H9 (cell line): ENCODE measurements around the gene PRICKLE3. TPM values are rescaled to one million over a fixed set of nuclear protein-coding genes. Genes with fewer than 3 reads are reported as not detected.
A peak's percentile ranks its signal among the peaks of the same experiment; 100 is the strongest.

Experiments
- DNase-seq: peaks from one replicate; pipeline ENCODE4 v3.0.0-alpha.2; 2017
- H2AFZ ChIP-seq: one replicate; pipeline ENCODE4 v1.6.1; 2013; ENCODE audit warnings: mild to moderate bottlenecking, low read length, control low read depth, moderate library complexity
- H2AK5ac ChIP-seq: 2 replicates; pipeline ENCODE4 v1.6.1; 2013; ENCODE audit warnings: low read length, control low read depth, mixed read lengths; ENCODE audit not compliant: insufficient read length
- H2BK120ac ChIP-seq: one replicate; pipeline ENCODE4 v1.6.1; 2013; ENCODE audit warnings: low read depth, mild to moderate bottlenecking, low read length, control low read depth, inconsistent platforms; ENCODE audit not compliant: poor library complexity, severe bottlenecking
- H2BK12ac ChIP-seq: 2 replicates; pipeline ENCODE4 v1.6.1; 2013; ENCODE audit warnings: low read length, control low read depth, mixed read lengths, low read depth; ENCODE audit not compliant: insufficient read length
- H2BK15ac ChIP-seq: 2 replicates; pipeline ENCODE4 v1.6.1; 2013; ENCODE audit warnings: low read depth, low read length, control low read depth
- H2BK20ac ChIP-seq: one replicate; pipeline ENCODE4 v1.6.1; 2013; ENCODE audit warnings: low read depth, mild to moderate bottlenecking, low read length, control low read depth, inconsistent platforms; ENCODE audit not compliant: poor library complexity, severe bottlenecking
- H2BK5ac ChIP-seq: 2 replicates; pipeline ENCODE4 v1.6.1; 2013; ENCODE audit warnings: low read length, control low read depth, mixed read lengths; ENCODE audit not compliant: insufficient read length
- H3K14ac ChIP-seq: 2 replicates; pipeline ENCODE4 v1.6.1; 2013; ENCODE audit warnings: low read length, control low read depth; ENCODE audit not compliant: insufficient read depth
- H3K18ac ChIP-seq: 2 replicates; pipeline ENCODE4 v1.6.1; 2013; ENCODE audit warnings: low read depth, mild to moderate bottlenecking, mixed read lengths, low read length, control low read depth; ENCODE audit not compliant: insufficient read length
- H3K23ac ChIP-seq: 2 replicates; pipeline ENCODE4 v1.6.1; 2013; ENCODE audit warnings: low read length, control low read depth, mixed read lengths, low read depth; ENCODE audit not compliant: insufficient read length
- H3K23me2 ChIP-seq: 2 replicates; pipeline ENCODE4 v1.6.1; 2013; ENCODE audit warnings: low read depth, mild to moderate bottlenecking, mixed read lengths, low read length, control low read depth; ENCODE audit not compliant: insufficient read length, poor library complexity, severe bottlenecking
- H3K27ac ChIP-seq: 2 replicates; pipeline ENCODE4 v1.5.1; 2013; ENCODE audit warnings: low read length, control low read depth, mixed read lengths, low read depth; ENCODE audit not compliant: insufficient read length
- H3K27me3 ChIP-seq: 2 replicates; pipeline ENCODE4 v1.6.1; 2013; ENCODE audit warnings: low read length, control low read depth, inconsistent platforms; ENCODE audit not compliant: insufficient read depth
- H3K4ac ChIP-seq: 2 replicates; pipeline ENCODE4 v1.6.1; 2013; ENCODE audit warnings: low read depth, mild to moderate bottlenecking, control low read depth, inconsistent platforms, low read length, moderate library complexity
- H3K4me1 ChIP-seq: 2 replicates; pipeline ENCODE4 v1.6.1; 2013; ENCODE audit warnings: low read length, control low read depth, inconsistent platforms; ENCODE audit not compliant: insufficient read depth
- H3K4me2 ChIP-seq: 2 replicates; pipeline ENCODE4 v1.6.1; 2013; ENCODE audit warnings: low read length, control low read depth, mixed read lengths; ENCODE audit not compliant: insufficient read length, insufficient read depth
- H3K56ac ChIP-seq: 2 replicates; pipeline ENCODE4 v1.6.1; 2013; ENCODE audit warnings: low read depth, mild to moderate bottlenecking, mixed read lengths, low read length, control low read depth; ENCODE audit not compliant: insufficient read length
- H3K79me1 ChIP-seq: 2 replicates; pipeline ENCODE4 v1.6.1; 2013; ENCODE audit warnings: low read depth, mild to moderate bottlenecking, moderate library complexity, low read length, control low read depth, inconsistent platforms; ENCODE audit not compliant: insufficient read depth, poor library complexity, severe bottlenecking
- H3K79me2 ChIP-seq: 2 replicates; pipeline ENCODE4 v1.6.1; 2013; ENCODE audit warnings: low read length, control low read depth, inconsistent platforms; ENCODE audit not compliant: insufficient read depth
- H3K9ac ChIP-seq: 2 replicates; pipeline ENCODE4 v1.6.1; 2013; ENCODE audit warnings: low read length, control low read depth, mixed read lengths; ENCODE audit not compliant: insufficient read length; ENCODE audit errors: extremely low read depth
- H3K9me3 ChIP-seq: one replicate; pipeline ENCODE4 v1.6.1; 2013; ENCODE audit warnings: low read depth, low read length, inconsistent platforms; ENCODE audit not compliant: control insufficient read depth
- H3T11ph ChIP-seq: one replicate; pipeline ENCODE4 v1.6.1; 2013; ENCODE audit warnings: mild to moderate bottlenecking, low read length, control low read depth, inconsistent platforms
- H4K20me1 ChIP-seq: one replicate; pipeline ENCODE4 v1.6.1; 2013; ENCODE audit not compliant: control insufficient read depth, insufficient read length, insufficient read depth
- H4K5ac ChIP-seq: 2 replicates; pipeline ENCODE4 v1.6.1; 2013; ENCODE audit warnings: low read depth, mild to moderate bottlenecking, mixed read lengths, low read length, control low read depth; ENCODE audit not compliant: insufficient read length
- H4K8ac ChIP-seq: replicated peaks from 2 replicates; pipeline ENCODE4 v1.6.1; 2013; ENCODE audit warnings: low read length, control low read depth, mixed read lengths, low read depth; ENCODE audit not compliant: insufficient read length
- H4K91ac ChIP-seq: 2 replicates; pipeline ENCODE4 v1.6.1; 2013; ENCODE audit warnings: low read depth, mild to moderate bottlenecking, moderate library complexity, mixed read lengths, low read length, control low read depth; ENCODE audit not compliant: insufficient read length
- H3K27ac Mint-ChIP-seq, 3 experiments: 2 replicates in 2 of 3; 3 replicates in 1 of 3; pipeline ENCODE4 v1.8.0; 2020 to 2021; ENCODE audit warnings: mixed read lengths in 3 of 3, mild to moderate bottlenecking in 1 of 3, moderate library complexity in 1 of 3
- H3K27me3 Mint-ChIP-seq: 2 replicates; pipeline ENCODE4 v1.8.0; 2021; ENCODE audit warnings: low read depth, mild to moderate bottlenecking, moderate library complexity, mixed read lengths
- H3K36me3 Mint-ChIP-seq, 3 experiments: 2 replicates in 2 of 3; 3 replicates in 1 of 3; pipeline ENCODE4 v1.8.0; 2020 to 2021; ENCODE audit warnings: low read depth in 3 of 3, mixed read lengths in 3 of 3; ENCODE audit not compliant: insufficient read depth in 1 of 3
- H3K4me1 Mint-ChIP-seq, 2 experiments: 2 replicates each; pipeline ENCODE4 v1.8.0; 2020; ENCODE audit warnings: mixed read lengths in 2 of 2
- H3K4me3 Mint-ChIP-seq, 2 experiments: 2 replicates in 1 of 2; 3 replicates in 1 of 2; pipeline ENCODE4 v1.8.0; 2020 to 2021; ENCODE audit warnings: mild to moderate bottlenecking in 2 of 2, mixed read lengths in 2 of 2, moderate library complexity in 1 of 2
- H3K9me3 Mint-ChIP-seq, 2 experiments: 2 replicates in 1 of 2; 3 replicates in 1 of 2; pipeline ENCODE4 v1.8.0; 2020; ENCODE audit warnings: mild to moderate bottlenecking in 2 of 2, mixed read lengths in 2 of 2, moderate library complexity in 1 of 2
- CTCF ChIP-seq: fragments of 200-600 bp; sonication (generic); conservative IDR thresholded peaks from 3 replicates; pipeline ENCODE4 v1.8.0; 2021; ENCODE audit warnings: antibody characterized with exemption, mild to moderate bottlenecking
- WGBS: extraction: QIAGEN DNeasy Blood & Tissue Kit; methylation state at CpG from one replicate; pipeline ENCODE4 v1.1.7; 2013; ENCODE audit warnings: missing lambda C conversion rate, low lambda C conversion rate, mixed read lengths; ENCODE audit not compliant: insufficient read length; ENCODE audit errors: extremely low coverage; 5-methylcytosine and 5-hydroxymethylcytosine counted together
- total RNA-seq: library from RNA; stranded (reverse); gene quantifications from 2 replicates; pipeline ENCODE4 v1.2.1, GENCODE V29; 2021

PRICKLE3 gene
- total RNA-seq, 1 experiment from 2014 or later, result 9.7 TPM

GRCh38 chrX:49184294-49185281 is 1.6 kb downstream of the PRICKLE3 start:
- no peak overlapping the region for H3K4ac ChIP-seq
- H3K9me3 ChIP-seq, result peaks cover 20% of the 10 kb centered on the region
- H3K4me1 ChIP-seq, result no peaks in the 10 kb centered on the region
- Mint-ChIP-seq H3K4me1 (peaks cover 10 to 31% of the 10 kb centered on the region in 2 experiments), H3K4me3 (peak overlapping the region; percentile 69 to 84), H3K9me3 (peaks cover 64 to 69% of the 10 kb centered on the region in 2 experiments), H3K36me3 (peaks cover 10 to 29% (median 20%) of the 10 kb centered on the region in 3 experiments), H3K27me3 (peaks cover 2% of the 10 kb centered on the region), H3K27ac (peak overlapping the region; percentile 77 to 97 (median 78); a peak in 6 of 7 replicates)
- no peak overlapping the region for H3T11ph ChIP-seq
- H3K23ac ChIP-seq, result no peak overlapping the region
- H2BK20ac ChIP-seq, result no peak overlapping the region
- H2BK15ac ChIP-seq, result no peak overlapping the region
- H3K27me3 ChIP-seq, result no peaks in the 10 kb centered on the region
- peaks cover 15% of the 10 kb centered on the region for H3K23me2 ChIP-seq
- TF ChIP-seq CTCF, result 0 out of 3 replicates have a peak, but pooled peaks have one; percentile 12
- H4K8ac ChIP-seq, result no peak overlapping the region
- H3K27ac ChIP-seq, result no peak overlapping the region
- peak; percentile 94 for DNase-seq
- no peak overlapping the region for H3K14ac ChIP-seq
- H3K79me2 ChIP-seq, result no peaks in the 10 kb centered on the region
- H4K20me1 ChIP-seq, result no peaks in the 10 kb centered on the region
- H3K4me2 ChIP-seq, result peak overlapping the region; percentile 66
- H3K18ac ChIP-seq, result no peak overlapping the region
- no peak overlapping the region for H2AK5ac ChIP-seq
- H2BK5ac ChIP-seq, result no peak overlapping the region
- H3K9ac ChIP-seq, result no peak overlapping the region
- no peak overlapping the region for H4K91ac ChIP-seq
- no peak overlapping the region for H2BK12ac ChIP-seq
- H4K5ac ChIP-seq, result no peak overlapping the region
- H2AFZ ChIP-seq, result no peak overlapping the region
- H2BK120ac ChIP-seq, result no peak overlapping the region
- no CpG with 5 or more reads among the region's 46 CpGs for WGBS
- no peak overlapping the region for H3K56ac ChIP-seq
- H3K79me1 ChIP-seq, result no peaks in the 10 kb centered on the region
